ENCODE measurements around the gene FNDC3B. TPM values are rescaled to one million over a fixed set of nuclear protein-coding genes. Genes with fewer than 3 reads are reported as not detected.

Gene FNDC3B
- total and polyA plus RNA-seq, 4 donors, result 23.3 to 74.2 (median 32.9) TPM

DNA sequence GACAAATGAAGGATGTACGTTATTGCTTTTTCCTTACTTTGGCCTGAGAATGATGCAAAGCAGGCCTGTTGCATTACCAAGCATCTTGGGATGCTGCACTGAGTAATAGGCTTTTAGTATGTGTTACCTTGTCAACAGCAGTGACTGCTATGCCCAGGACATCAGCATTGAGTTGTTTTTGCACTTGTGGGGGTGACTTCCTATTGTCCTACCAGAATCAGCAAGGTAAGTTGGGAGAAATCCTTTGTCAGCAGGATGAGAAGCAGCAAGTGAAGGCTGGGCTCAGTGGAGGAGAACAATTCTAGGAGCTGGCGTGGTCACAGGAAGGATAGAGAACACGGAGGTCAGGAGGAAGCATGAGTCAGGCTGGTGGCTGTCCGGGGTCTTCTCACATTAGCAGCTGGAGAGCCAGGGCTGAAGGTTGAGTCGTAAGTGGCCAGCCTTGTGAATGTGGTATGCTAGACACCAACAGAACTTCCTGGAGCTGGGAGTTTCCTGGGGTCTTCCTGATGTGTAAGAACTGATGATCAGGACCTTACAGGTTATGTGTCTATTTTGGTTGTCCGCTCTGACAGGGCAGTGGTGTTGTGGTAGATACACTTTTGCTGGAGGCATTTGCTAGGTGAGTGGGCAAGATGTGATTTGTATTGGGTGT is 142.7 kb downstream of the FNDC3B start:
- H3K4me3 ChIP-seq (ENCODE audit: low read depth in 1 of 3, low read length in 3 of 3), result no peak overlapping the region
- peaks cover 8 to 23% (median 13%) of the 10 kb centered on the region in 4 donors for H3K4me1 ChIP-seq (ENCODE audit: control insufficient read depth in 4 of 4, insufficient read depth in 4 of 4, low read length in 3 of 4)
- no peaks in the 10 kb centered on the region for H3K36me3 ChIP-seq (ENCODE audit: control insufficient read depth in 4 of 4, insufficient read depth in 3 of 4, low read depth in 1 of 4, low read length in 3 of 4)
- no peaks in the 10 kb centered on the region for H3K27me3 ChIP-seq (ENCODE audit: control insufficient read depth in 4 of 4, insufficient read depth in 4 of 4, low read length in 3 of 4)
- no peak overlapping the region for H3K9ac ChIP-seq (ENCODE audit: low read depth in 1 of 2, low read length in 2 of 2)
- TF ChIP-seq FOXA2 (IDR thresholded peaks at IDR 0.05) (no peak), JUND (IDR thresholded peaks at IDR 0.05) (no peak), RXRA (IDR thresholded peaks at IDR 0.05) (no peak), NR2F2 (IDR thresholded peaks at IDR 0.05) (no peak), HNF4A (conservative IDR thresholded peaks at IDR 0.05) (no peak), YY1 (IDR thresholded peaks at IDR 0.05) (no peak), FOXA1 (IDR thresholded peaks at IDR 0.05) (no peak), GABPA (IDR thresholded peaks at IDR 0.05 in 1 of 2, conservative IDR thresholded peaks at IDR 0.05 in 1 of 2) (no peak), RAD21 (IDR thresholded peaks at IDR 0.05) (no peak), HNF4G (IDR thresholded peaks at IDR 0.05) (no peak), EGR1 (IDR thresholded peaks at IDR 0.05; ENCODE audit: low read depth in 2 of 2) (no peak), TAF1 (conservative IDR thresholded peaks at IDR 0.05) (no peak), SP1 (IDR thresholded peaks at IDR 0.05) (no peak)
- TF ChIP-seq, protein P1, sequence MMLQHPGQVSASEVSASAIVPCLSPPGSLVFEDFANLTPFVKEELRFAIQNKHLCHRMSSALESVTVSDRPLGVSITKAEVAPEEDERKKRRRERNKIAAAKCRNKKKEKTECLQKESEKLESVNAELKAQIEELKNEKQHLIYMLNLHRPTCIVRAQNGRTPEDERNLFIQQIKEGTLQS (IDR thresholded peaks at IDR 0.05), result no peak
- TF ChIP-seq, protein P2, sequence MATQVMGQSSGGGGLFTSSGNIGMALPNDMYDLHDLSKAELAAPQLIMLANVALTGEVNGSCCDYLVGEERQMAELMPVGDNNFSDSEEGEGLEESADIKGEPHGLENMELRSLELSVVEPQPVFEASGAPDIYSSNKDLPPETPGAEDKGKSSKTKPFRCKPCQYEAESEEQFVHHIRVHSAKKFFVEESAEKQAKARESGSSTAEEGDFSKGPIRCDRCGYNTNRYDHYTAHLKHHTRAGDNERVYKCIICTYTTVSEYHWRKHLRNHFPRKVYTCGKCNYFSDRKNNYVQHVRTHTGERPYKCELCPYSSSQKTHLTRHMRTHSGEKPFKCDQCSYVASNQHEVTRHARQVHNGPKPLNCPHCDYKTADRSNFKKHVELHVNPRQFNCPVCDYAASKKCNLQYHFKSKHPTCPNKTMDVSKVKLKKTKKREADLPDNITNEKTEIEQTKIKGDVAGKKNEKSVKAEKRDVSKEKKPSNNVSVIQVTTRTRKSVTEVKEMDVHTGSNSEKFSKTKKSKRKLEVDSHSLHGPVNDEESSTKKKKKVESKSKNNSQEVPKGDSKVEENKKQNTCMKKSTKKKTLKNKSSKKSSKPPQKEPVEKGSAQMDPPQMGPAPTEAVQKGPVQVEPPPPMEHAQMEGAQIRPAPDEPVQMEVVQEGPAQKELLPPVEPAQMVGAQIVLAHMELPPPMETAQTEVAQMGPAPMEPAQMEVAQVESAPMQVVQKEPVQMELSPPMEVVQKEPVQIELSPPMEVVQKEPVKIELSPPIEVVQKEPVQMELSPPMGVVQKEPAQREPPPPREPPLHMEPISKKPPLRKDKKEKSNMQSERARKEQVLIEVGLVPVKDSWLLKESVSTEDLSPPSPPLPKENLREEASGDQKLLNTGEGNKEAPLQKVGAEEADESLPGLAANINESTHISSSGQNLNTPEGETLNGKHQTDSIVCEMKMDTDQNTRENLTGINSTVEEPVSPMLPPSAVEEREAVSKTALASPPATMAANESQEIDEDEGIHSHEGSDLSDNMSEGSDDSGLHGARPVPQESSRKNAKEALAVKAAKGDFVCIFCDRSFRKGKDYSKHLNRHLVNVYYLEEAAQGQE (IDR thresholded peaks at IDR 0.05), result no peak
- TF ChIP-seq, protein P3, sequence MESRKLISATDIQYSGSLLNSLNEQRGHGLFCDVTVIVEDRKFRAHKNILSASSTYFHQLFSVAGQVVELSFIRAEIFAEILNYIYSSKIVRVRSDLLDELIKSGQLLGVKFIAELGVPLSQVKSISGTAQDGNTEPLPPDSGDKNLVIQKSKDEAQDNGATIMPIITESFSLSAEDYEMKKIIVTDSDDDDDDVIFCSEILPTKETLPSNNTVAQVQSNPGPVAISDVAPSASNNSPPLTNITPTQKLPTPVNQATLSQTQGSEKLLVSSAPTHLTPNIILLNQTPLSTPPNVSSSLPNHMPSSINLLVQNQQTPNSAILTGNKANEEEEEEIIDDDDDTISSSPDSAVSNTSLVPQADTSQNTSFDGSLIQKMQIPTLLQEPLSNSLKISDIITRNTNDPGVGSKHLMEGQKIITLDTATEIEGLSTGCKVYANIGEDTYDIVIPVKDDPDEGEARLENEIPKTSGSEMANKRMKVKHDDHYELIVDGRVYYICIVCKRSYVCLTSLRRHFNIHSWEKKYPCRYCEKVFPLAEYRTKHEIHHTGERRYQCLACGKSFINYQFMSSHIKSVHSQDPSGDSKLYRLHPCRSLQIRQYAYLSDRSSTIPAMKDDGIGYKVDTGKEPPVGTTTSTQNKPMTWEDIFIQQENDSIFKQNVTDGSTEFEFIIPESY (IDR thresholded peaks at IDR 0.05), result no peak
- TF ChIP-seq, protein P4, sequence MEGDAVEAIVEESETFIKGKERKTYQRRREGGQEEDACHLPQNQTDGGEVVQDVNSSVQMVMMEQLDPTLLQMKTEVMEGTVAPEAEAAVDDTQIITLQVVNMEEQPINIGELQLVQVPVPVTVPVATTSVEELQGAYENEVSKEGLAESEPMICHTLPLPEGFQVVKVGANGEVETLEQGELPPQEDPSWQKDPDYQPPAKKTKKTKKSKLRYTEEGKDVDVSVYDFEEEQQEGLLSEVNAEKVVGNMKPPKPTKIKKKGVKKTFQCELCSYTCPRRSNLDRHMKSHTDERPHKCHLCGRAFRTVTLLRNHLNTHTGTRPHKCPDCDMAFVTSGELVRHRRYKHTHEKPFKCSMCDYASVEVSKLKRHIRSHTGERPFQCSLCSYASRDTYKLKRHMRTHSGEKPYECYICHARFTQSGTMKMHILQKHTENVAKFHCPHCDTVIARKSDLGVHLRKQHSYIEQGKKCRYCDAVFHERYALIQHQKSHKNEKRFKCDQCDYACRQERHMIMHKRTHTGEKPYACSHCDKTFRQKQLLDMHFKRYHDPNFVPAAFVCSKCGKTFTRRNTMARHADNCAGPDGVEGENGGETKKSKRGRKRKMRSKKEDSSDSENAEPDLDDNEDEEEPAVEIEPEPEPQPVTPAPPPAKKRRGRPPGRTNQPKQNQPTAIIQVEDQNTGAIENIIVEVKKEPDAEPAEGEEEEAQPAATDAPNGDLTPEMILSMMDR (IDR thresholded peaks at IDR 0.05; ENCODE audit: low read depth, low read length, missing input control), result no peak
- TF ChIP-seq, protein P5, sequence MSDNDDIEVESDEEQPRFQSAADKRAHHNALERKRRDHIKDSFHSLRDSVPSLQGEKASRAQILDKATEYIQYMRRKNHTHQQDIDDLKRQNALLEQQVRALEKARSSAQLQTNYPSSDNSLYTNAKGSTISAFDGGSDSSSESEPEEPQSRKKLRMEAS (IDR thresholded peaks at IDR 0.05), result no peak
- H3K9me3 ChIP-seq (ENCODE audit: control insufficient read depth in 4 of 4, low read length in 3 of 4), result no peaks in the 10 kb centered on the region
- peak overlapping the region in 1 of 2 donors; percentile 13 for H3K27ac ChIP-seq (ENCODE audit: low read depth in 1 of 2, low read length in 2 of 2)
- 75% methylated on average over 6 of the region's 6 CpGs for WGBS
- DNase-seq (ENCODE audit: low spot score), result no peak

All from liver (tissue), 9 donors.